HS-27A (cell line): Measurements from ENCODE around the gene PSMA6.
"Not testable (repeated sequence)": the region's sequence is repeated elsewhere in the genome, so short reads cannot be mapped to it uniquely, and the experiment has no call there.

Source experiments
- DNase-seq: peaks from one replicate; pipeline ENCODE4 v3.0.0-alpha.2; 2012; ENCODE audit warnings: low read depth, missing footprints

Gene PSMA6

GRCh38 chr14:35292051-35292769, at the start of gene PSMA6:
TSS of gene PSMA6 (plus strand) at chr14:35292382. CDS start at chr14:35292477, 95 bp downstream.
- DNase-seq = peak; percentile 99

- DNase-seq = no peak
These were observed 49.4 kb upstream of the PSMA6 start for GRCh38 chr14:35242599-35243311.

GRCh38 chr14:35243956-35244355, 48.2 kb upstream of the PSMA6 start:
- no peak for DNase-seq

GRCh38 chr14:35244542-35244941, 47.6 kb upstream of the PSMA6 start:
- no peak for DNase-seq

GRCh38 chr14:35245051-35245450, 47.1 kb upstream of the PSMA6 start:
- no peak for DNase-seq

- no peak for DNase-seq
These were observed 44.3 kb upstream of the PSMA6 start for GRCh38 chr14:35247777-35248475.

GRCh38 chr14:35248476-35248788, 43.8 kb upstream of the PSMA6 start:
- no peak for DNase-seq

- DNase-seq = no peak
These were observed 41.9 kb upstream of the PSMA6 start for GRCh38 chr14:35250319-35250718.

- no peak for DNase-seq
These were observed 39.7 kb upstream of the PSMA6 start for GRCh38 chr14:35252451-35252868.

GRCh38 chr14:35253056-35253455, 39.1 kb upstream of the PSMA6 start:
- not testable (repeated sequence) for DNase-seq

GRCh38 chr14:35254034-35254622, 38.1 kb upstream of the PSMA6 start:
- DNase-seq = not testable (repeated sequence)

- DNase-seq = no peak
These were observed 37.4 kb upstream of the PSMA6 start for GRCh38 chr14:35254736-35255135.

- DNase-seq = no peak
These were observed 36.5 kb upstream of the PSMA6 start for GRCh38 chr14:35255711-35256110.

GRCh38 chr14:35257809-35258208, 34.4 kb upstream of the PSMA6 start:
- peak; percentile 5 for DNase-seq

GRCh38 chr14:35258420-35258819, 33.8 kb upstream of the PSMA6 start:
- DNase-seq = no peak

GRCh38 chr14:35261774-35262173, 30.4 kb upstream of the PSMA6 start:
- DNase-seq = no peak

- no peak for DNase-seq
These were observed 29.7 kb upstream of the PSMA6 start for GRCh38 chr14:35262436-35262835.

GRCh38 chr14:35268946-35269345, 23.2 kb upstream of the PSMA6 start:
- DNase-seq = no peak

- DNase-seq = no peak
These were observed 17.4 kb upstream of the PSMA6 start for GRCh38 chr14:35274805-35275204.

- DNase-seq = no peak
These were observed 15.0 kb upstream of the PSMA6 start for GRCh38 chr14:35277179-35277578.

- DNase-seq = no peak
These were observed 12.8 kb upstream of the PSMA6 start for GRCh38 chr14:35279369-35279768.

- no peak for DNase-seq
These were observed 10.8 kb upstream of the PSMA6 start for GRCh38 chr14:35281341-35281740.

GRCh38 chr14:35284506-35284905, 7.7 kb upstream of the PSMA6 start:
- DNase-seq = no peak
